ENCODE measurements around the gene TCIRG1. TPM values are rescaled to one million over a fixed set of nuclear protein-coding genes. Genes with fewer than 3 reads are reported as not detected.

Gene TCIRG1
- total RNA-seq, 1 donor from 2014 or later: 121 TPM

- H3K4me3 ChIP-seq: no peak overlapping the region
- no peak for TF ChIP-seq POLR2A (IDR thresholded peaks at IDR 0.05)
- TF ChIP-seq POLR2AphosphoS5 (IDR thresholded peaks at IDR 0.05; ENCODE audit: insufficient read depth in 1 of 2, low read depth in 1 of 2): no peak
- no peak for TF ChIP-seq CTCF (IDR thresholded peaks at IDR 0.05)
- intact Hi-C loops (cut with DNase I): no loop called here
- no peaks in the 10 kb centered on the region for H3K27me3 ChIP-seq
- peaks cover 0 to 17% of the 10 kb centered on the region in 2 donors for H3K36me3 ChIP-seq
- no peaks in the 10 kb centered on the region for H3K9me3 ChIP-seq
- no peak for DNase-seq (ENCODE audit: extremely low spot score in 2 of 2)
- peak overlapping the region; percentile 96 for H3K27ac ChIP-seq
- peaks cover 57% of the 10 kb centered on the region for H3K4me1 ChIP-seq
These were observed 2.6 kb upstream of the TCIRG1 start for GRCh38 chr11:68036141-68036716.

DNA sequence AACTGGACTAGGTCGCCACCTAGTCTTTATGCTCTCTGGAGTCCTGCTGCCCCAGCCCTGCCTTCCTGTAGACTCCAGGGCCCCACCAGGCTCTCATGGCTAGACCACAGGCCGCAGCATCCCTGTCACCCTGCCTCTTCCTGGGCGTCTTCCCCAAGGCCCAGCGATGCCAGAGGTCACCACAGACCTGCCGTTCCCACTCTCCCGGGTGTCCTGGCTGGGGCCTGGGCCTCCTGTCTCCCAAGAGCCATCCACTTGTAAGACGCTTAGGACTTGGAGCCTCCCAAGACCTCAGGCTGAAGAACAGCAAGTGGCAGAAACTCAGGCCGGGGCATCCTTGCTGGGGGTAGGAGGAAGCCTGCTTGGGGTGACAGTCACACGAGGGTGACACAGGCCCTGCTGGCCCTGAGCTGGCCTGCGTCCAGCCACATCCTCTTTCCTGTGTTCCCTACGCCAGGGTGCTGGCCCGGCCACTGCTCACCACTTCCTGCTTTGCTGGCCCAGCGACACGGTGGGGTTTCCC lies 2.0 kb upstream of the TCIRG1 start:
- no peak for TF ChIP-seq POLR2AphosphoS5 (IDR thresholded peaks at IDR 0.05; ENCODE audit: insufficient read depth in 1 of 2, low read depth in 1 of 2)
- no peak for TF ChIP-seq POLR2A (IDR thresholded peaks at IDR 0.05)
- no peak for TF ChIP-seq CTCF (IDR thresholded peaks at IDR 0.05)
- intact Hi-C loops (cut with DNase I): no loop called here
- Histone ChIP-seq H3K36me3 (peaks cover 0 to 17% of the 10 kb centered on the region in 2 donors), H3K4me1 (peaks cover 54% of the 10 kb centered on the region), H3K27me3 (no peaks in the 10 kb centered on the region), H3K27ac (peak overlapping the region; percentile 96), H3K4me3 (no peak overlapping the region), H3K9me3 (no peaks in the 10 kb centered on the region)
- no peak for DNase-seq (ENCODE audit: extremely low spot score in 2 of 2)

DNA sequence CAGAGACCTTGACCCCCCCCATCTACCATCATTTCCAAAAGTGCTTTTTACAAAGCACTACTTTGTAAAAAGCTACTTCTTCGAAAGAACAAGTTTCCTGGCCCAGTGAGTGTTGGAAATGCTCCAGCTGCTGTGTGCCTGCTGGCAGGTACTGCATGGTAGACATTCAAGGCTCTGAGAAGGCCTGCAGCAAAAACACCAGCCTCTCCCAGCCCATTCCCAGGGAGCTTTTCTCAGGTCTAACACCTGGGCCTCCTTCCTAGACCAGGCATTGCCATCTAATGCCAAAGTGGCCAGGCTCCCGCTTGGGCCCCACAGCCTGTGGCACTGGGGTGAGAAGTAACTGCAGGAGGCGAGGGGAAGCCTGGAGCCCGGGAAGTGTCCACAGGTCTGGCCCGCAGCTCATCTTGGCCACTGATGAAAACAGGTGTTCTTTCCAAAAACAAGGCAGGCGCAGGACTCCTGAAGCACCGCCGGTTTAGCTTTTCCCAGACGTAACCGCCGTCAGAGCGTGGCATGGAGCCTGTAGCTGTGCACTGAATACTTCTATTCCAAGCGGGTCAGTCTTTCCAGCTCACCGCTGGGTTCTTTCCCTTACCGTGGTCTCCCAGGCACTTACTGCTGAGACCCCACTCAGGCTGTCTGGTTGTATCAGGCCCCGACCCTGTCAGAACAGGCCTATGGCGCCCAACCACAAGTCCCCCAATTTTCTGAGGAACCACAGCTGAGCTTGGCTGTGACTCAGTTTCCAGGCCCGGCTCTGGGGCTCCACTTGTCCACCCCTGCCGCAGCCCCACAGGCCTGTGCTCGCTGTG lies 1.2 kb upstream of the TCIRG1 start:
- Histone ChIP-seq H3K4me3 (peak overlapping the region in 1 of 2 donors; percentile 90), H3K27me3 (no peaks in the 10 kb centered on the region), H3K9me3 (no peaks in the 10 kb centered on the region), H3K27ac (peak overlapping the region; percentile 96), H3K4me1 (peaks cover 57% of the 10 kb centered on the region), H3K36me3 (peaks cover 0 to 17% of the 10 kb centered on the region in 2 donors)
- DNase-seq (ENCODE audit: extremely low spot score in 2 of 2): no peak
- TF ChIP-seq CTCF (IDR thresholded peaks at IDR 0.05) (no peak), POLR2A (IDR thresholded peaks at IDR 0.05) (no peak), POLR2AphosphoS5 (IDR thresholded peaks at IDR 0.05; ENCODE audit: insufficient read depth in 1 of 2, low read depth in 1 of 2) (no peak)
- intact Hi-C loops (cut with DNase I): no loop called here

GRCh38 chr11:68038226-68038717 lies 553 bp upstream of the TCIRG1 start:
- peak overlapping the region; percentile 96 for H3K27ac ChIP-seq
- TF ChIP-seq CTCF (IDR thresholded peaks at IDR 0.05): no peak
- TF ChIP-seq POLR2AphosphoS5 (IDR thresholded peaks at IDR 0.05; ENCODE audit: insufficient read depth in 1 of 2, low read depth in 1 of 2): no peak
- no peak for TF ChIP-seq POLR2A (IDR thresholded peaks at IDR 0.05)
- no peaks in the 10 kb centered on the region for H3K9me3 ChIP-seq
- peaks cover 64% of the 10 kb centered on the region for H3K4me1 ChIP-seq
- no peaks in the 10 kb centered on the region for H3K27me3 ChIP-seq
- H3K4me3 ChIP-seq: peak overlapping the region; percentile 84 to 90
- H3K36me3 ChIP-seq: peaks cover 0 to 12% of the 10 kb centered on the region in 2 donors
- intact Hi-C loops (cut with DNase I): no loop called here
- no peak for DNase-seq (ENCODE audit: extremely low spot score in 2 of 2)
